Measurements from ENCODE around the gene SEMA3A. TPM values are rescaled to one million over a fixed set of nuclear protein-coding genes. Genes with fewer than 3 reads are reported as not detected.

Gene SEMA3A
- total RNA-seq, 1 experiment from 2014 or later: 43.3 TPM

DNA sequence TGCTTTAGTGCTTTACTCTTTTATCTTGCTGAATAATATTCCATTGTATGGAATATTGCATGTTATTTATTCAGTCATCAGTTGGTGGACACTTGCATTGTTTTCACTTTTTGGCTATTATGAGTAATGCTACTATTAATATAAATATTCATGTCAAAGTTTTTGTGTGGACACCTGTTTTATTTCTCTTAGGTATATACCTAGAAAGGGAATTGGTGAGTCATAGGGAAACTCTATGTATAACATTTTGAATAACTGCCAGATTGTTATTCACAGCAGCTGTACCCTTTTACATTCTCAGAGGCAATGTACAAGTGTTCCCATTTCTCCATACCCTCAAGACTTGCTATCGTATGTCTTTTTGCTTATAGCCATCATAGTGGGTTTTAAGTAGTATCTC is 268.7 kb downstream of the SEMA3A start:
- Histone ChIP-seq H3K27ac (ENCODE audit: low read length) (no peak overlapping the region), H3K4me1 (ENCODE audit: control insufficient read depth, insufficient read depth, low read length) (no peaks in the 10 kb centered on the region), H3K36me3 (ENCODE audit: control insufficient read depth, insufficient read depth, low read length) (no peaks in the 10 kb centered on the region), H3K4me3 (ENCODE audit: low read depth in 2 of 2, low read length in 2 of 2) (no peak overlapping the region), H3K9me3 (ENCODE audit: control insufficient read depth, insufficient read depth, low read depth, low read length) (no peaks in the 10 kb centered on the region), H3K27me3 (ENCODE audit: control insufficient read depth, insufficient read depth, low read length) (no peaks in the 10 kb centered on the region)
- TF ChIP-seq, protein P1, sequence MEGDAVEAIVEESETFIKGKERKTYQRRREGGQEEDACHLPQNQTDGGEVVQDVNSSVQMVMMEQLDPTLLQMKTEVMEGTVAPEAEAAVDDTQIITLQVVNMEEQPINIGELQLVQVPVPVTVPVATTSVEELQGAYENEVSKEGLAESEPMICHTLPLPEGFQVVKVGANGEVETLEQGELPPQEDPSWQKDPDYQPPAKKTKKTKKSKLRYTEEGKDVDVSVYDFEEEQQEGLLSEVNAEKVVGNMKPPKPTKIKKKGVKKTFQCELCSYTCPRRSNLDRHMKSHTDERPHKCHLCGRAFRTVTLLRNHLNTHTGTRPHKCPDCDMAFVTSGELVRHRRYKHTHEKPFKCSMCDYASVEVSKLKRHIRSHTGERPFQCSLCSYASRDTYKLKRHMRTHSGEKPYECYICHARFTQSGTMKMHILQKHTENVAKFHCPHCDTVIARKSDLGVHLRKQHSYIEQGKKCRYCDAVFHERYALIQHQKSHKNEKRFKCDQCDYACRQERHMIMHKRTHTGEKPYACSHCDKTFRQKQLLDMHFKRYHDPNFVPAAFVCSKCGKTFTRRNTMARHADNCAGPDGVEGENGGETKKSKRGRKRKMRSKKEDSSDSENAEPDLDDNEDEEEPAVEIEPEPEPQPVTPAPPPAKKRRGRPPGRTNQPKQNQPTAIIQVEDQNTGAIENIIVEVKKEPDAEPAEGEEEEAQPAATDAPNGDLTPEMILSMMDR (IDR thresholded peaks at IDR 0.05): no peak
- TF ChIP-seq SIN3A (IDR thresholded peaks at IDR 0.05; ENCODE audit: borderline replicate concordance, insufficient read depth, low read depth, low read length) (no peak), TCF7L2 (IDR thresholded peaks at IDR 0.05; ENCODE audit: low read depth, low read length) (no peak), POLR2AphosphoS5 (IDR thresholded peaks at IDR 0.05; ENCODE audit: low read depth, low read length) (no peak)
- TF ChIP-seq, protein P2, sequence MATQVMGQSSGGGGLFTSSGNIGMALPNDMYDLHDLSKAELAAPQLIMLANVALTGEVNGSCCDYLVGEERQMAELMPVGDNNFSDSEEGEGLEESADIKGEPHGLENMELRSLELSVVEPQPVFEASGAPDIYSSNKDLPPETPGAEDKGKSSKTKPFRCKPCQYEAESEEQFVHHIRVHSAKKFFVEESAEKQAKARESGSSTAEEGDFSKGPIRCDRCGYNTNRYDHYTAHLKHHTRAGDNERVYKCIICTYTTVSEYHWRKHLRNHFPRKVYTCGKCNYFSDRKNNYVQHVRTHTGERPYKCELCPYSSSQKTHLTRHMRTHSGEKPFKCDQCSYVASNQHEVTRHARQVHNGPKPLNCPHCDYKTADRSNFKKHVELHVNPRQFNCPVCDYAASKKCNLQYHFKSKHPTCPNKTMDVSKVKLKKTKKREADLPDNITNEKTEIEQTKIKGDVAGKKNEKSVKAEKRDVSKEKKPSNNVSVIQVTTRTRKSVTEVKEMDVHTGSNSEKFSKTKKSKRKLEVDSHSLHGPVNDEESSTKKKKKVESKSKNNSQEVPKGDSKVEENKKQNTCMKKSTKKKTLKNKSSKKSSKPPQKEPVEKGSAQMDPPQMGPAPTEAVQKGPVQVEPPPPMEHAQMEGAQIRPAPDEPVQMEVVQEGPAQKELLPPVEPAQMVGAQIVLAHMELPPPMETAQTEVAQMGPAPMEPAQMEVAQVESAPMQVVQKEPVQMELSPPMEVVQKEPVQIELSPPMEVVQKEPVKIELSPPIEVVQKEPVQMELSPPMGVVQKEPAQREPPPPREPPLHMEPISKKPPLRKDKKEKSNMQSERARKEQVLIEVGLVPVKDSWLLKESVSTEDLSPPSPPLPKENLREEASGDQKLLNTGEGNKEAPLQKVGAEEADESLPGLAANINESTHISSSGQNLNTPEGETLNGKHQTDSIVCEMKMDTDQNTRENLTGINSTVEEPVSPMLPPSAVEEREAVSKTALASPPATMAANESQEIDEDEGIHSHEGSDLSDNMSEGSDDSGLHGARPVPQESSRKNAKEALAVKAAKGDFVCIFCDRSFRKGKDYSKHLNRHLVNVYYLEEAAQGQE (IDR thresholded peaks at IDR 0.05; ENCODE audit: insufficient read depth in 1 of 2, low read depth in 2 of 2, low read length in 1 of 2): no peak
- DNase-seq (ENCODE audit: low read depth, low spot score): no peak
- ChIA-PET CTCF (no interaction called here), POLR2A (no interaction called here)
- in situ Hi-C loops (cut with HindIII; ENCODE audit: low pct_unique_long_range_greater_than_20kb, low sequenced_read_pairs): no loop called here
- BruUV-seq (replicated peaks): no TSS peak
- intact Hi-C loops (cut with micrococcal nuclease; ENCODE audit: unreplicated experiment): no loop called here
- ATAC-seq: no peak

DNA sequence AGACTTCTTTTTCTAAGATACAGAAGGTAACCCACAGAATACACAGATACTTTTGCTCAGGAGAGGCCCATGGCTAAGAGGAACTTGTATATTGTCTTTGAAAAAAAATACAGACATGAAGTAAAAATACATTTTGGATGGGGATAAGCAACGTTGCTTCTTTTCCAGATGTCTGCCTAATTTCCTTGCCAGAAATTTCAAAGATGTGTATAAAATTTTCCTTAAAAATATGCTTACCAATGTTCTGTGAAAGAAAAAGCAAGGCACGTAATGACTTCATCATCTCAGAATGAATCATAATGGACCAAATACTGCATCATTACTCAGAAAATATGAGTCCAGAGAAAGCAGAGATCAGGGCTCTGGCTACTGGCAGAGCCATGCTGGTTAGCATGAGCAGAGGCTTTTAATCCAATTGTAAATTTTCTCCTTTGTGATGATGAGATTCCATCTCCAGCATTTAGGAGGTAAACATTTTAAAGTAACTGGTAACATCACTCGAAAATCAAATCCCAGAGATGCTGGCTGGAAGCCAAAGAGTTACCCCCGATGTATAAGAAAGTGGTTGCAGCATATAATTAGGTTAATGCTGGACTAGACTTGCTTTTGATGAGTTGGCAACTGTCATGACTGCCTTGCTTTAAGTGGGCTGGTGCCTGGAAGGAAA is 272.5 kb downstream of the SEMA3A start:
- H3K27ac ChIP-seq (ENCODE audit: low read length): no peak overlapping the region
- no peaks in the 10 kb centered on the region for H3K36me3 ChIP-seq (ENCODE audit: control insufficient read depth, insufficient read depth, low read length)
- in situ Hi-C loops (cut with HindIII; ENCODE audit: low pct_unique_long_range_greater_than_20kb, low sequenced_read_pairs) (no loop called here), intact Hi-C loops (cut with micrococcal nuclease; ENCODE audit: unreplicated experiment) (no loop called here)
- POLR2A ChIA-PET: no interaction called here
- H3K4me1 ChIP-seq (ENCODE audit: control insufficient read depth, insufficient read depth, low read length): no peaks in the 10 kb centered on the region
- no peaks in the 10 kb centered on the region for H3K27me3 ChIP-seq (ENCODE audit: control insufficient read depth, insufficient read depth, low read length)
- CTCF ChIA-PET: no interaction called here
- no TSS peak for BruUV-seq (replicated peaks)
- TF ChIP-seq POLR2AphosphoS5 (IDR thresholded peaks at IDR 0.05; ENCODE audit: low read depth, low read length) (no peak), SIN3A (IDR thresholded peaks at IDR 0.05; ENCODE audit: borderline replicate concordance, insufficient read depth, low read depth, low read length) (no peak), TCF7L2 (IDR thresholded peaks at IDR 0.05; ENCODE audit: low read depth, low read length) (no peak)
- TF ChIP-seq, protein P1 (IDR thresholded peaks at IDR 0.05): no peak
- TF ChIP-seq, protein P2 (IDR thresholded peaks at IDR 0.05; ENCODE audit: insufficient read depth in 1 of 2, low read depth in 2 of 2, low read length in 1 of 2): no peak
- H3K4me3 ChIP-seq (ENCODE audit: low read depth in 2 of 2, low read length in 2 of 2): no peak overlapping the region
- H3K9me3 ChIP-seq (ENCODE audit: control insufficient read depth, insufficient read depth, low read depth, low read length): no peaks in the 10 kb centered on the region
- DNase-seq (ENCODE audit: low read depth, low spot score) (no peak), ATAC-seq (no peak)

Measured in Panc1 (cell line).